RPMI8226 (cell line): ENCODE data around the gene SLC37A1.

Source experiments
- DNase-seq: peaks from one replicate; pipeline ENCODE4 v3.0.0-alpha.2; 2015

Gene SLC37A1

DNA sequence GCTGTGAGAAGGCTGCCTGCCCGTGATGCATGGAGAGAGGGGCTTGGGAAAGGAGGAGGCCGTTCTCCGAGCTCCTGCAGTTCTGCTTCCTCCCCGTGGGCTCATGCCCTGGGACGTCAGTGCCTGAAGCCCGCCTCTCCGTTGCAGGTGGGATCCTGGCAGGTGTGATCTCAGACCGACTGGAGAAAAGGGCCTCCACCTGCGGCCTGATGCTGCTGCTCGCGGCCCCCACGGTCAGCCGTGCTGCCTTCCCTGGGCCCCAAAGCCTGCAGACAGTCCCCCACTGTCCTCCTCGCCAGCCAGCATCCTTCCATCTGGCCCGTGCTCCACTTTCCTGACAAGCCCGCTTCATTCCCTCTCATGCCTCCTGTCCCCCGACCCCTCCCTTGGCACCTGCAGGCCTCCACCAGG lies 50.9 kb downstream of the SLC37A1 start:
- DNase-seq: no peak

DNA sequence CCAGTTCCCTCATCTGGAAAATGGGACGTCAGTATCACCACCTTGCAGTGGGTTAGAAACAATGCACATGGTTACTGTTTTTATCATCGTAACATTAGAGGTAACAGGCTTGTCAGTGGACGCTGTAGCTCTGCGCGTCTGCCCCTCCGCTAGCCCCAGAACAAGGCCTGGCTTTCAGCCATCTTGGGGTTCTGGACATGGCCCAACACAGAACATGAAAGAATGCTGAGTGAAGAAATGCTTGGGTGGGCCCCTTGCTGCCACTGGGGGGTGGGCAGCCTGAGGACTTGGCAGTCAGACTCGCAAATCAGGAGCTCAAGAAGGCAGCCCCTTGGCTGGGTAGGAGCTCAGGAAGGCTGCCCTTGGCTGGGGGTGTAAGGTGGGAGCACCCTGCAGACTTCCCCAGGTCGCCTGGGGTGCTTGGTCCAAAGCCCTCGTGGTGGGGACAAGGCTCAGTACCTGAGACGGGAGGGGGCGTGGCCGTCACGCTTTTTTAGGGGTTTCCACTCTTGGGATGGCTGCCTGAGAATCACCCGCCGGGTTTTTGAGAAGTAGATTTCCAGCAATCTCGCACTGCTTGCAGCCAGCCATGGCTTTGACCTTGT lies 51.7 kb downstream of the SLC37A1 start:
- no peak for DNase-seq

DNA sequence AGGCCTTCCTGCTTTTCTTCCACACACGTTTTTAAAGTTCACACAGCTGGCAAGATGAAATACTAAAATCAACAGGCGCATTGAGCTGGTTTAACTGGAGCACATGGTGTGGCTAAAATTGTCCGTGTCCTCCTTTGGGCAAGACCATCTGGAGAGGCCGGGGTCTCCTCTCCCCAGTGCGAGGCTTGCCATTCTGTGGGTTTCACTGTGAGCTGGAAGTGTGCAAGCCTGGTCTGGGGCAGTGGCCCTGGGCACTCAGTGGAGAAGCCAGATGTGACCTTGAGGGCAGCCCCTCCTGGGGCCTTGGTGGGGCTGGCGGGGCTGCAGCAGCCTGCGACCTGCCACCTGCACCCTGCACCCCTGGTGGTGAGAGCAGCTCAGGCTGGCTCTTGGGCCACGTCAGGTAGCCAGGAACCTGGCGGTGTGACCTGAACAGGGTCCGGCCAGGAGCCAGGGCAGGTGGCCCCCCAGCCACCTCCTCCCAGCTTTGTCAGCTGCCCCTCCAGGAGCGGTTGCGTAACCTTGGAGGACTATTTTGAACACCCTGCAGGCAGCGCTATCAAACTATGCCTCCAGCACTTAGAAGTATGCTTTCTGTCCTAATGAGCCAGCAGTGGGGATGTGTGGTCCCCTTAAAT lies 52.4 kb downstream of the SLC37A1 start:
- DNase-seq: no peak

DNA sequence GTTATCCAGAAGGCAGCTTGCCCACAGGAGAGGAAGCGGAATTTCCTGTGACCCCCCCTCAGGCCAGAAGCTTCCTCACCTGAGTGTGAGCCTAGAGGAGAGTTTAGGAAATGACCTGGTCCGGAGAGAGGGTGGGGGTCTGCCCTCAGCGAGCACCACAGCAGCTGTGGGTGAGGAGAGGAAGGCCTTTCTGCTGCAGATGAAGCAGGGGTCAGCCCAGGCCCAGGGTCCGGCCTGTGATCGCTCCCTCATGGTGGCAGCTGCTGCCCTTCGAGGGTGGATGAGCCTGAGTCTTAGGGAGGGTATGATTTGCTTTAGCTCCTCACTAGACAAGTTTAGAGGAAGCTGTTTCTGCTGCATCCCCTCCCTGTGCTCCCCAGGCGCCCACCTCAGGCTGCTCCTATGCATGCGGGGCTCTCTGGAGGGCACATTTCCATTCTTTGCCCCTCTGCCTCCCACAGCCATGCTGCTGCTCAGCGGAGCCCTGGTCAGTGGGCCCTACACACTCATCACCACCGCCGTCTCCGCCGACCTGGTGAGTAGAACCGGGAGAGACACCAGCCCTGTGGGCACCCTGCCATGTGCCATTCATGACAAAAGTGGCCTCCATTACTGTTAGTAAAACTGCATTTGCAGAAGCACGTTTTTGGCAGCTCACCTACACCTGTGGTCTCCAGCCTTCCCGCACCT lies 53.0 kb downstream of the SLC37A1 start:
- peak; percentile 63 for DNase-seq

DNA sequence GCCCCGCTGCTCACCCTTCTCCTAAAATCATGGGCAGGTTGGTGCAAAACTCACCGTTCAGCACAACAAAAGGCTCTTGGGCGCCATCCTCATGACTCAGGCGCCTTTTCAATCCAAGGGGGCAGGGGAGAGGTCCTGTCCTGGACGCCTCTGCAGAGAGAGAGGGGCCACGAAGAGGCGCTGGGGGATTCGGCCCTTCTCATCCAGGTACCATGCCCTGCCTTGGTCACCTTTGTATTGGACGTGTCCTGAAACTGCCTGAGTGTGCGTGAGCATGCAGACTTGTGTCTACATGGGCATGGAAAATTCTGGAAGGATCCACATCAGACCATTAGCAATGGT lies 53.5 kb downstream of the SLC37A1 start:
- DNase-seq: no peak

DNA sequence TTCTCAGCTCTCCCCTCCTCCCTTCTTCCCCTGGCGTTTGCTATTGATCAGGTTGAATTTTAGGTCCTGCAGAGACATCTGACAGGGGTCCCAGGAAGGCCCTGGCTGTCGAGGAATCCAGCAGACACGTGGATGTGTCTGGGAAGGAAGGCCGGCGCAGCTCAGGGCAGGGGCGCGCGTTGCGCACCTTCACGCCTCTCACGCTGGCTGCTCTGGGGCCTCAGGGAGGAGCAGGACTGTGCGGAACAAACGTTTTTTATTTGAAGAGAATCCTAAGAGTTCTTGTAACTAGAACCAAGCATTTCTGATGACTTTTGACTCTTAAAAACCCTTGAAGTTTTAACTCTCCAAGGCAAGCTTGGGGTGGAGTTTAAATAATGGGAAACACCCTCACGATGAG lies 54.2 kb downstream of the SLC37A1 start:
- no peak for DNase-seq

DNA sequence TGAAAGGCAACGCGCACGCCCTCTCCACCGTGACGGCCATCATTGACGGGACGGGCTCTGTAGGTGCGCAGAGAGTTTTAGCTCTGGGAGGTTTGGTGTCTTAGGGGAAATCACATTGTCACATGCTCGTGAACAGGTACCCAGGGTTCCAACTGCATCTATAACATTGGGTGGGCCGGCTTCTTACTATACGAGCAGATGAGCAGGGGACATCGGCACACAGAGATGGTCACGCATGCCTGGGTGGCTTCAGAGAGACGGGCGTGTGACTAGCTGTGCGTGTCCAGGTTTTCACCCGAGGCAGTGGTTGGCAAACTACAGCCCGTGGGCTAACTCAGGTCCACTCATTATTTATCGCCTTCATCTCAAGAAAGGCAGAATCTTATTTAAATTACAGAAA lies 54.7 kb downstream of the SLC37A1 start:
- DNase-seq: no peak

DNA sequence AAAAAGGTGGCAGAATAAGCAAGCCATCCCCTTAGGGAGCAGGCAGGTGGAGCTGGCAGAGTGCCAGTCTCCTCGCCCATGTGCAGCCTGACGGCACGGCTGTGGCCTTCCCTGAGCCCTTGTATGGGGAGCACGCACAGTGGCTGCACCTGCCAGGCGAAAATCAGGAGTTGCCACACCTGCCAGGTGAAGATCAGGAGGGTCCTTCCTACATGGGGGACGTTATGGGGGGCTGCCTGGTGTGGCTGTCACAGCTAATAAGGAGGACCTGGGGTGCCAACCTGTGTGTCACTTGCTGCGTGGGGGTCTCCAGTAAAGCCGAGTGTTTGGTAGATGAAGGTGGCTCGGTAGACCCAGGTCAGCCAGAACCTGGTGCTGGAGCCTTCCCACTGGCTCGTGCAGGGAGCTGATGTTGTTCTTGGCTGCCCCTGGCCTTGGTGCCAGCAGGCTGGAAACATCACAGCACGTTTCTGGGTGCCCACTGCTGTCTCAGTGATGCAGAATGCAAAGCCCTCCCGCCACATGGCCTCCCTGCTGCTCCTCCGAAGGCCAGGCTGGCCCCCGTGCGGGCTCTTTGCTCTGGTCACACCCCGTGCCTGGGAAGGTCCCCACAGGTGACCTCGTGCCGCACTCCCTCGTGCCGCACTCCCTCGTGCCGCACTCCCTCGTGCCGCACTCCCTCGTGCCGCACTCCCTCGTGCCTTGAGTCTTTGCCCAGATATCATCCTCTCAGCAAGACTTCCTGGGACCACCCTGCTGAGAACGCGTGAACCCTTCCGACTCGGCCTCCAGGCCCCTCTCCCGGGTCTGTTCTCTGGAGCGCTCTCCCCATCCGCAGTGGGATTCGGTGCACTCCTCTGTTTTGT lies 55.4 kb downstream of the SLC37A1 start:
- DNase-seq: peak; percentile 45

DNA sequence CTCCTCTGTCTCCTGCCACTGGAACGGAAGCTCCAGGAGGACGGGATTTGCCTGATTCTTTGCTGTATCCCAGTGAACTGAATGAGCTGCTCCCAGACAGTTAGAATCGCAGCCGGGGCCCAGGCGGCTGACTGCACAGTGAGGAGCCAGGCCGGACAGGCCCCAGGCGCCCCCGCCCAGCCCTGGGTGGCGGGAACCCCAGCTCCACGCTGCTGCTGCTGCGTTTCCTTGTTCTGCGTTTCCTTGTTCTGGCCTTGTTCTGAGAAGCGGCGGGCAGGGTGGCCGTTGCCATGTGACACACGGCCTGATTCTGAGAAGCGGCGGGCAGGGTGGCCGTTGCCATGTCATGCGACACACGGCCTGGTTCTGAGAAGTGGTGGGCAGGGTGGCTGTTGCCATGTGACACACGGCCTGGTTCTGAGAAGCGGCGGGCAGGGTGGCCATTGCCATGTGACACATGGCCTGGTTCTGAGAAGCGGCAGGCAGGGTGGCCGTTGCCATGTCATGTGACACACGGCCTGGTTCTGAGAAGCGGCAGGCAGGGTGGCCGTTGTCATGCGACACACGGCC lies 56.2 kb downstream of the SLC37A1 start:
- DNase-seq: no peak

DNA sequence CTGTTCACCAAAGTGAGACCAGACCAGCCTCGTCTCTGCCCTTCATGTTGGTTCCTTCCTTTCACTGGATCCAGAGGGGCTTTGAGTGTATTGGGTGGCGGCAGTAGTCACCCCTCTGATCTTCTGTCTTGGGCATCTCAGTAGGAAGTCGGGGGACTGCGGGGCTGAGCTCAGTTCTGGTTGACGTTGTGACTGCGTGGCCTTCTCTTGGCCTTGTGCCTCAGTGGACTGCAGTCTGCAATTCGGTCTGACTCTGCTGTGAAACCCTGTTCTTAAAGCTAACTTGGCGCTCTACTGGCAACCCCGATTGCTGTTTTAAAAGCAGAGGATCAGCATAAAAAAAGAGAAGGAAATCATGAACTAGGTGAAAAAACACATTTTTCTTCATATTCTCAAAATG lies 56.7 kb downstream of the SLC37A1 start:
- DNase-seq: no peak

DNA sequence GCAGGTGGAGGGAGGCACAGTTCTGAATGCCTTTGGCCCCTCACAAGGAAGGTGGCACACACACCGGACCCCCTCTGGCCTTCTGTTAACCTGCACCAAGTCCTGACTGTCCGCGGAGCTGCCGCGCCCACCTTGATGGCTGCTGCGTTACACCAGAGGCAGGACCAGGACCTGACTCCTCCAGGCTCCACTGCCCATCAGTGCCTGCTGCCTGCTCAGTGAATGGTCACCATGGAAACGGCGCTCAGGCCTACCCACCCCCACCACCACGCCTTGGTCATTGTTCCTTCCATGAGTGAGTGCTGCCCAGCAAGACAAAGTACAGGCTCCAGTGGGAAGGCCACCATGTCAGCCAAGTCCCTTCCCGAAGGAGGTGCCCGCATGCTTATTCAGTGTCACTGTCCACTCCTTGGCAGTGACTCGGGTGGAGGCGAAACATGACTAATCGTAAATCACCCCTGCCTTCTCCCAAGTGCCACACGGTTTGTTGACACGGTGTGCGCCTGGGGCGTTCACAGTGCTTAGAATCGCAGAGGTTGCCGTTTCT lies 57.3 kb downstream of the SLC37A1 start:
- no peak for DNase-seq

DNA sequence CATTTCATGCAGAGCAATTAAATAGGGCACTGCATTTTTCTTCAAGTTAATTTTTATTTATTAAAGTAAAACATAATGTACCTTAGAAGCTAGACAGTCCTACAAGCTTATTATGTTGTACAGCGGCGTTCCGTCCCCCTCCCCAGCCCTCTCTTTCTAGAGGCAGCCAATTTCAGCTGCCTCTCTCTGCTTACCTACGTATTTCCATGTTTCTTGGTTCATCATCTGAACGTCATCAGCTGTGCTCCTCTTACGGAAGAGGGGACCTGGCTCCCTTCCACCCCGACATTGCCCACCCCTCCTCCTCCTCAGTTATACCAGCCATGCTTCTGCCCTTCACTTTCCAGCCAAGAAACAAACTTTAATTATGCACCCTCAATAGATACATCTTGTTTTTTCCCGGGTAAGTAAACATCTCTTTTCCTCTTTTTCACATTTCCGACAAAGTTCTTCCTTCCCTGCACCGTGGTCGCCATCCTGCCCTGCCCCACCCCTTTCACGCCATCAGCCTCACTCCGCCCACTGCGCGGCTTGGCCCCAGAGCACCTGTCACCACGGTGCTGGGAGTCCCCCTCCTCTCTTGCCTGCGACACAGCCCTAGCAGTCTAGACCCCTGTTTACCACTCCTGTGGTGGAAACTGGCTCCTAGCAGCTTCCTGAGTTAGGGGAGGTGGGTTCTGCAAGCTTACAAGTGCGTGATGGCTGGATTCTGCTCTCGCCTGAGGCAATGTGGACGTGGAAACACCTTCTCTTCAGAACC lies 57.9 kb downstream of the SLC37A1 start:
- no peak for DNase-seq

DNA sequence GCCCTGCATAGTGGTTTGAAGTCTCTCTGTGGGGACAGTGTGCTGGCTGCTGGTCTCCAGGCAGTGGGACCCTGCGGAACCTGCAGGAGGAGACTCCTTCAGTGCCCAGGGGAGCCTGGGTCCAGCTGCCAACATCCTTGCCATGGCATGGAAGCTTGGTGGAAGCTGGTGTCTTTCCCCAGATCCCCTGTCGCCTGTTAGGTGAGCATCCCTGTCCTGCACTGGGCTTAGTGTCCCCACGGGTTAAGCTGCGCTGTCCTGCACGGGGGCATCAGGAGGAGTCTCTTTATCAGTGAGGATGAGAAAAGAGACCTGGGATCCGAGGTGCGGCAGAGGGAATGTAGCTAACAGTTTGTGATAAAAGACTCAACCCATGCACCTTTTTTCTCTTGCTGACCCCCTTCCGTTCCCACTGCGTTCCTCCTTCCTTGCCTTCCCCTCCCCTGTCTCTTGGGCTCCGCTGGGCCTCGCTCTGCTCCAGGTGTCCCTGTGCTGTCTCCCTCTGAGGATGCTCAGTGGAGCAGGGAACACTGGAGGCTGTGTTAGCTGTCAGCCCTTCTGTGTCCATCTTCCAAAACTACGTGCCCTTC lies 59.3 kb downstream of the SLC37A1 start:
- DNase-seq: no peak

DNA sequence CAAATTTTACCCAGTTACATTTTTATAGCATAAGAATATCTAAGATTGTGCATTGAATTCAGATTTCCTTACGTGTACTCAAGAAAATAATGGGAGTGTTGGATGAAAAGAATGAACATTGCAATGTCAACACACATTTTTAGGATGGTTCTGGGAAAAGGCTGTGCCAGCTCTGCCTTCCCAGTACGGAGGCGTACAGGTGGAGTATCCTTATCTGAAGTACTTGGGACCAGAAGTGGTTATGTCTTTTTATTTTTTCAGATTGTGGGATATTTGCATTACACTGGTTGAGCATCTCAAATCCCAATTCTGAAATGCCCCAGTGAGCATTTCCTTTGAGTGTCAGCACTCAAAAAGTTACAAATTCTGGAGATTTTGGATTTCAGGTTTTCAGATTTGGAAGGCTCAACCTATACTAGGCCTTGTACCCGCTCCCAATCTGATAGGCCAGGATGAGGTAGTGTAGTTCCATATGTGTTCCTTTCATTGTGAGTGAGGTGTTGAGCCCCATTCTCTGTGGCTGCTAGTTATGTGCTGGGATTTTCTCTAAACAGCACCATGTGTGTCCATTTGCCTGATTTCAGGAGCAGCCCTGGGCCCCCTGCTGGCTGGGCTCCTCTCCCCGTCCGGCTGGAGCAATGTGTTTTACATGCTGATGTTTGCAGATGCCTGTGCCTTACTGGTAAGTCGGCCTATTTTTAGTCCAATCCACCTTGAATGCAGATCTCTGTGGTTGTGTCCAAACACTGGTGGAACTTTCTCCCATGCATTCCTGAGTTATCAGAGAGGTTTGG lies 60.8 kb downstream of the SLC37A1 start:
- peak; percentile 46 for DNase-seq

DNA sequence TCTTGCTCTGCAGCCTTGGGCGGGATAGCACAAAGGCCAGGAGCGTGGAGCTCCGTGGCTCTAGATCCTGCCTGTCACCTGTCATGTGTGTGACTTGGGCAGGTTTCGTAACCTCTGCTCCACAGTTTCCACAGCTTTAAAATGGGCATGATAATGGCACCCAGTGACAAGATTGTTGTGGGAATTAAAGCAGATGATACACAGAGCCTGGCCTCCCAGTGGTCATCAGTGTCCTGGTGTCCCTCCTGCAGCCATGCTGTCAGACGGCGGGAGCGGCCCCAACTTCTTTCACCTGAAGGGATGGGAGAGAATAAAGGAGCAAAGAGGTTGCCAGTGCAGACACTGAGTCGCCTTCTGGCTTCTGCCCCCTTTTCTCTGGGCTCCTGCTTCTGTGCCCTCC lies 61.5 kb downstream of the SLC37A1 start:
- no peak for DNase-seq

DNA sequence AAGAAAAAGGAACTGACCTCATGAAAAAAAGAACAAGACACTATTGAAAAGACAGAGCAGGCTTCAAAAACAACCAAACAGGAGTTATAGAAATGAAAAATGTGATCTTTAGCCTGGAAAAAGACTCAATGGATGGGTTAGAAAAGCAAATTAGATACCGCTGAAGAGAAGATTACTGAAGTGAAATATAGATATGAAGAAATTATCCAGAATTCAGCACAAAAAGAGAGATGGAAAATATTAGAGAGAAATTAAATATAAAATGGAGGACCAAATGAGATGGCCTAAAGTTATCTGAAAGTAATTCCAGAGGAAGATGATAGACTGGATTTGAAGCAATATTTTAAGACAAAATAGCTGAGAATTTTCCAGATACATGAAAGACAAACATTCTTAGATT lies 63.0 kb downstream of the SLC37A1 start:
- no peak for DNase-seq

DNA sequence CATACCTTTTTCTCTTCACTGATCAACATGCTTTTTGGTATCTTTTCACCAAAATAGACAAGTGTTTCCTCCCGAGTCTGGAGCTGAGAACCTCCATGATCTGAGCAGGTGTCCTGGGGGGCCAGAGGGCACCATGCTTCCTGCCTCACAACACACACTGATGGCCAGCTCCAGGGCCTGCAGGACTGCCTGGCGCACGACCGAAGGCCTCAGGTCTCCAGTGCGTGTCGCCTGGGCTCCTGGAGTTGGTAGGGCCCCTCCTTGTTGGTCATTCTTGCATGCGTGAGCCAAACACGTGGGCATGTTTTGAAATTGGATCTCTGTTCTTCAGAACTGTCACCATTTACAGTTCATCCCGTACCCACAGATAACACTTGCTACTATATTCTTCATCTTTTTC lies 64.4 kb downstream of the SLC37A1 start:
- DNase-seq: no peak

DNA sequence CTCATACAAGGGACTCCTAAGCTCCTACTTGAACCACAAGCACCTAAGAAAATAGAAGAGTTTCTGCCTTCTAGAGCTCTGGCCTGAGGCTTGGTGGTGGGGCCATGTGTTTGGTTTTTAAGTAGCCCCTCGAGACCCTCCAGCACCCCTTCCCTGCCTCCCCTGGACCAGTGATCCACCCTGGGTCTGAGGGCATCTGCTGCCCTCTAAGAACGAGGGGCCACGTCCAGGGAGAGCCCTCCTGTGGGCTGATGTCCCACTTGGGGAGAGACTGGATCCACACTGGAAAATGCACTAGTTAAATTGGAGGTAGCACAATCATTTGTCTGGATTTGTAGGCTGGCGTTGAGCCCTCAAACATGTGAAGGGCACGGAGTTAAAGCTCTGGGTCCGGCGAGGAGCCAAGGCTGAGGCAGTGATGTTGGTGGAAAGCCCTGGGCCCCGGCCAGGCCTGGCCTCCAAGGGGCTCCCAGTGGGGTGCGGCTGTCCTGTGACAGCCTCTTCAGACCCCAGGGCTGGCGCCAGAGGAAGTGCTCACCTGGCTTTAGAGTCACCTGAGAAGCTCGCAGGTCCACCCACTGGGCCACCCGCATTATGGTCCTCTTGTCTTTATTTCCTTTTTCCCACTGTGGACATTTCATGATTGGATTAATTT lies 65.2 kb downstream of the SLC37A1 start:
- no peak for DNase-seq

DNA sequence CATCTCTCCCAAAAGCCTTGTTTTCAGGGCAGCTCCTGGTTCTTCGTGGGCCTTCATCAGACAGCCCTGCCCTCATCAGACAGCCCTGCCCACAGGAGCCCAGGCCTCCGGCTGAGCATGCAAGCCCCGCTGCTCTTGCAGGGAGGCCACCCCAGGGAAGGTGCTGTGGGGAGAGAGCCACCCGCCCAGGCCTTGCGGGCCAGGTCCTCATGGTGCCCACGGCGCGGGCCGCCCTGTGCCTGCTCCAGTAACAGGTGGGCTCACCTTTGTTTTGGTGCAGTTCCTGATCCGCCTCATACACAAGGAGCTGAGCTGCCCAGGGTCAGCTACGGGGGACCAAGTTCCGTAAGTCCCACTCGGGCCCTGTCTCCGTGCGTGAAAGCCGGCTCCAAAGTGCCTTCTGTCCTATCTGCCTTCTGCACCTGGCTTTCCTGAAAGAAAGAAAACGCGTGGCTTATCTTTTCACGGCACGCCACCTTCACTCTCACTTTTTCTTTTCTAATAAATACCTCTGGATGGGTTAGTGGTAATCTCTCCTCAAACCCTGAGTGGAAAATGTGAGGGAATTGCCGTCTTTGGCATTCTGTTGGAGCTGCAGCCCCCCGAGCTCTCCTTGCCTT lies 65.9 kb downstream of the SLC37A1 start:
- DNase-seq: no peak
